CD4-positive, alpha-beta memory T cell (primary cell): ENCODE measurements around the gene DAG1. TPM values are rescaled to one million over a fixed set of nuclear protein-coding genes. Genes with fewer than 3 reads are reported as not detected.

Experiments used
- polyA plus RNA-seq, 2 donors: library from polyadenylated mRNA; unstranded; fragments of 300-500 nt; fragmentation: Illumina TruSeq; gene quantifications; one replicate each; pipeline ENCODE4 v1.2.3, GENCODE V29; 2021
- total RNA-seq, 2 experiments: library from RNA; stranded (reverse); gene quantifications; one replicate each; pipeline ENCODE4 v1.2.3, GENCODE V29; 2021

DAG1 gene
- total and polyA plus RNA-seq, 4 experiments from 2014 or later, result 2.7 to 18.0 (median 10.2) TPM

Other genes starting within 250 kb of the DAG1 start
- 1 to 10 TPM; 9.8 to 9.9 TPM for gene C3orf62, start 193.0 kb upstream of the DAG1 start, total RNA-seq
- gene C3orf62, start 193.0 kb upstream of the DAG1 start, polyA plus RNA-seq, result 1 to 10 TPM in 1 of 2 donors, under 1 TPM in 1; 0.76 to 2.3 TPM
- gene USP4, start 130.2 kb upstream of the DAG1 start, total RNA-seq, result 100 to 1,000 TPM; 111 to 114 TPM
- gene USP4, start 130.2 kb upstream of the DAG1 start, polyA plus RNA-seq, result 10 to 100 TPM; 73.2 to 75.4 TPM
- 10 to 100 TPM; 75.7 to 77.7 TPM for gene GPX1, start 111.9 kb upstream of the DAG1 start, total RNA-seq
- 100 to 1,000 TPM; 124 to 177 TPM for gene GPX1, start 111.9 kb upstream of the DAG1 start, polyA plus RNA-seq
- gene RHOA, start 58.3 kb upstream of the DAG1 start, total RNA-seq, result 100 to 1,000 TPM; 246 to 269 TPM
- 100 to 1,000 TPM; 616 to 784 TPM for gene RHOA, start 58.3 kb upstream of the DAG1 start, polyA plus RNA-seq
- gene TCTA, start 57.8 kb upstream of the DAG1 start, total RNA-seq, result 10 to 100 TPM; 38.0 to 39.0 TPM
- 10 to 100 TPM; 27.8 to 37.8 TPM for gene TCTA, start 57.8 kb upstream of the DAG1 start, polyA plus RNA-seq
- gene AMT, start 47.8 kb upstream of the DAG1 start, total RNA-seq, result 1 to 10 TPM; 6.4 to 7.6 TPM
- gene AMT, start 47.8 kb upstream of the DAG1 start, polyA plus RNA-seq, result under 1 TPM; 0.15 to 0.83 TPM
- 10 to 100 TPM; 16.7 to 17.8 TPM for gene NICN1, start 40.9 kb upstream of the DAG1 start, total RNA-seq
- gene NICN1, start 40.9 kb upstream of the DAG1 start, polyA plus RNA-seq, result 1 to 10 TPM; 4.1 to 6.2 TPM
- under 1 TPM; 0.06 to 0.15 TPM for gene BSN, start 84.2 kb downstream of the DAG1 start, total RNA-seq
- under 1 TPM in 1 of 2 donors, not detected in 1; 0.01 TPM for gene BSN, start 84.2 kb downstream of the DAG1 start, polyA plus RNA-seq
- 100 to 1,000 TPM; 130 to 136 TPM for gene APEH, start 204.1 kb downstream of the DAG1 start, total RNA-seq
- 100 to 1,000 TPM; 100 to 140 TPM for gene APEH, start 204.1 kb downstream of the DAG1 start, polyA plus RNA-seq
- 10 to 100 TPM in 1 of 2 experiments, 1 to 10 TPM in 1; 6.3 to 10.2 TPM for gene MST1, start 219.2 kb downstream of the DAG1 start, total RNA-seq
- gene MST1, start 219.2 kb downstream of the DAG1 start, polyA plus RNA-seq, result under 1 TPM in 1 of 2 donors, not detected in 1; 0.94 TPM
- 10 to 100 TPM; 69.7 to 74.7 TPM for gene RNF123, start 219.3 kb downstream of the DAG1 start, total RNA-seq
- gene RNF123, start 219.3 kb downstream of the DAG1 start, polyA plus RNA-seq, result 10 to 100 TPM in 1 of 2 donors, 1 to 10 TPM in 1; 3.1 to 25.0 TPM
- not detected for gene AMIGO3, start 249.4 kb downstream of the DAG1 start, total RNA-seq
- gene AMIGO3, start 249.4 kb downstream of the DAG1 start, polyA plus RNA-seq, result not detected